H9 (cell line): ENCODE results near the gene YTHDC1. TPM values are rescaled to one million over a fixed set of nuclear protein-coding genes. Genes with fewer than 3 reads are reported as not detected.

ENCODE experiments used
- DNase-seq: peaks from one replicate; pipeline ENCODE4 v3.0.0-alpha.2; 2017
- H2AFZ ChIP-seq: one replicate; pipeline ENCODE4 v1.6.1; 2013; ENCODE audit warnings: mild to moderate bottlenecking, low read length, control low read depth, moderate library complexity
- H2AK5ac ChIP-seq: 2 replicates; pipeline ENCODE4 v1.6.1; 2013; ENCODE audit warnings: low read length, control low read depth, mixed read lengths; ENCODE audit not compliant: insufficient read length
- H2BK120ac ChIP-seq: one replicate; pipeline ENCODE4 v1.6.1; 2013; ENCODE audit warnings: low read depth, mild to moderate bottlenecking, low read length, control low read depth, inconsistent platforms; ENCODE audit not compliant: poor library complexity, severe bottlenecking
- H2BK12ac ChIP-seq: 2 replicates; pipeline ENCODE4 v1.6.1; 2013; ENCODE audit warnings: low read length, control low read depth, mixed read lengths, low read depth; ENCODE audit not compliant: insufficient read length
- H2BK15ac ChIP-seq: 2 replicates; pipeline ENCODE4 v1.6.1; 2013; ENCODE audit warnings: low read depth, low read length, control low read depth
- H2BK20ac ChIP-seq: one replicate; pipeline ENCODE4 v1.6.1; 2013; ENCODE audit warnings: low read depth, mild to moderate bottlenecking, low read length, control low read depth, inconsistent platforms; ENCODE audit not compliant: poor library complexity, severe bottlenecking
- H2BK5ac ChIP-seq: 2 replicates; pipeline ENCODE4 v1.6.1; 2013; ENCODE audit warnings: low read length, control low read depth, mixed read lengths; ENCODE audit not compliant: insufficient read length
- H3K14ac ChIP-seq: 2 replicates; pipeline ENCODE4 v1.6.1; 2013; ENCODE audit warnings: low read length, control low read depth; ENCODE audit not compliant: insufficient read depth
- H3K18ac ChIP-seq: 2 replicates; pipeline ENCODE4 v1.6.1; 2013; ENCODE audit warnings: low read depth, mild to moderate bottlenecking, mixed read lengths, low read length, control low read depth; ENCODE audit not compliant: insufficient read length
- H3K23ac ChIP-seq: 2 replicates; pipeline ENCODE4 v1.6.1; 2013; ENCODE audit warnings: low read length, control low read depth, mixed read lengths, low read depth; ENCODE audit not compliant: insufficient read length
- H3K23me2 ChIP-seq: 2 replicates; pipeline ENCODE4 v1.6.1; 2013; ENCODE audit warnings: low read depth, mild to moderate bottlenecking, mixed read lengths, low read length, control low read depth; ENCODE audit not compliant: insufficient read length, poor library complexity, severe bottlenecking
- H3K27ac ChIP-seq: 2 replicates; pipeline ENCODE4 v1.5.1; 2013; ENCODE audit warnings: low read length, control low read depth, mixed read lengths, low read depth; ENCODE audit not compliant: insufficient read length
- H3K27me3 ChIP-seq: 2 replicates; pipeline ENCODE4 v1.6.1; 2013; ENCODE audit warnings: low read length, control low read depth, inconsistent platforms; ENCODE audit not compliant: insufficient read depth
- H3K4ac ChIP-seq: 2 replicates; pipeline ENCODE4 v1.6.1; 2013; ENCODE audit warnings: low read depth, mild to moderate bottlenecking, control low read depth, inconsistent platforms, low read length, moderate library complexity
- H3K4me1 ChIP-seq: 2 replicates; pipeline ENCODE4 v1.6.1; 2013; ENCODE audit warnings: low read length, control low read depth, inconsistent platforms; ENCODE audit not compliant: insufficient read depth
- H3K4me2 ChIP-seq: 2 replicates; pipeline ENCODE4 v1.6.1; 2013; ENCODE audit warnings: low read length, control low read depth, mixed read lengths; ENCODE audit not compliant: insufficient read length, insufficient read depth
- H3K56ac ChIP-seq: 2 replicates; pipeline ENCODE4 v1.6.1; 2013; ENCODE audit warnings: low read depth, mild to moderate bottlenecking, mixed read lengths, low read length, control low read depth; ENCODE audit not compliant: insufficient read length
- H3K79me1 ChIP-seq: 2 replicates; pipeline ENCODE4 v1.6.1; 2013; ENCODE audit warnings: low read depth, mild to moderate bottlenecking, moderate library complexity, low read length, control low read depth, inconsistent platforms; ENCODE audit not compliant: insufficient read depth, poor library complexity, severe bottlenecking
- H3K79me2 ChIP-seq: 2 replicates; pipeline ENCODE4 v1.6.1; 2013; ENCODE audit warnings: low read length, control low read depth, inconsistent platforms; ENCODE audit not compliant: insufficient read depth
- H3K9ac ChIP-seq: 2 replicates; pipeline ENCODE4 v1.6.1; 2013; ENCODE audit warnings: low read length, control low read depth, mixed read lengths; ENCODE audit not compliant: insufficient read length; ENCODE audit errors: extremely low read depth
- H3K9me3 ChIP-seq: one replicate; pipeline ENCODE4 v1.6.1; 2013; ENCODE audit warnings: low read depth, low read length, inconsistent platforms; ENCODE audit not compliant: control insufficient read depth
- H3T11ph ChIP-seq: one replicate; pipeline ENCODE4 v1.6.1; 2013; ENCODE audit warnings: mild to moderate bottlenecking, low read length, control low read depth, inconsistent platforms
- H4K20me1 ChIP-seq: one replicate; pipeline ENCODE4 v1.6.1; 2013; ENCODE audit not compliant: control insufficient read depth, insufficient read length, insufficient read depth
- H4K5ac ChIP-seq: 2 replicates; pipeline ENCODE4 v1.6.1; 2013; ENCODE audit warnings: low read depth, mild to moderate bottlenecking, mixed read lengths, low read length, control low read depth; ENCODE audit not compliant: insufficient read length
- H4K8ac ChIP-seq: replicated peaks from 2 replicates; pipeline ENCODE4 v1.6.1; 2013; ENCODE audit warnings: low read length, control low read depth, mixed read lengths, low read depth; ENCODE audit not compliant: insufficient read length
- H4K91ac ChIP-seq: 2 replicates; pipeline ENCODE4 v1.6.1; 2013; ENCODE audit warnings: low read depth, mild to moderate bottlenecking, moderate library complexity, mixed read lengths, low read length, control low read depth; ENCODE audit not compliant: insufficient read length
- H3K27ac Mint-ChIP-seq, 3 experiments: 2 replicates in 2 of 3; 3 replicates in 1 of 3; pipeline ENCODE4 v1.8.0; 2020 to 2021; ENCODE audit warnings: mixed read lengths in 3 of 3, mild to moderate bottlenecking in 1 of 3, moderate library complexity in 1 of 3
- H3K27me3 Mint-ChIP-seq: 2 replicates; pipeline ENCODE4 v1.8.0; 2021; ENCODE audit warnings: low read depth, mild to moderate bottlenecking, moderate library complexity, mixed read lengths
- H3K36me3 Mint-ChIP-seq, 3 experiments: 2 replicates in 2 of 3; 3 replicates in 1 of 3; pipeline ENCODE4 v1.8.0; 2020 to 2021; ENCODE audit warnings: low read depth in 3 of 3, mixed read lengths in 3 of 3; ENCODE audit not compliant: insufficient read depth in 1 of 3
- H3K4me1 Mint-ChIP-seq, 2 experiments: 2 replicates each; pipeline ENCODE4 v1.8.0; 2020; ENCODE audit warnings: mixed read lengths in 2 of 2
- H3K4me3 Mint-ChIP-seq, 2 experiments: 2 replicates in 1 of 2; 3 replicates in 1 of 2; pipeline ENCODE4 v1.8.0; 2020 to 2021; ENCODE audit warnings: mild to moderate bottlenecking in 2 of 2, mixed read lengths in 2 of 2, moderate library complexity in 1 of 2
- H3K9me3 Mint-ChIP-seq, 2 experiments: 2 replicates in 1 of 2; 3 replicates in 1 of 2; pipeline ENCODE4 v1.8.0; 2020; ENCODE audit warnings: mild to moderate bottlenecking in 2 of 2, mixed read lengths in 2 of 2, moderate library complexity in 1 of 2
- CTCF ChIP-seq: fragments of 200-600 bp; sonication (generic); conservative IDR thresholded peaks from 3 replicates; pipeline ENCODE4 v1.8.0; 2021; ENCODE audit warnings: antibody characterized with exemption, mild to moderate bottlenecking
- total RNA-seq: library from RNA; stranded (reverse); gene quantifications from 2 replicates; pipeline ENCODE4 v1.2.1, GENCODE V29; 2021

Gene YTHDC1
- total RNA-seq, 1 experiment from 2014 or later: 158 TPM

GRCh38 chr4:68359508-68359907, 9.6 kb upstream of the YTHDC1 start:
- H3K27me3 ChIP-seq: peaks cover 2% of the 10 kb centered on the region; the same call in 1 of the 2 replicates
- no peaks in the 10 kb centered on the region for H4K20me1 ChIP-seq
- H2BK5ac ChIP-seq: no peak overlapping the region
- H2BK15ac ChIP-seq: no peak overlapping the region
- peaks cover 7% of the 10 kb centered on the region in 2 experiments for H3K9me3 Mint-ChIP-seq
- no peaks in the 10 kb centered on the region for H3K79me2 ChIP-seq
- H3K27me3 Mint-ChIP-seq: peaks cover 4% of the 10 kb centered on the region; the same call in 1 of the 2 replicates
- H3K79me1 ChIP-seq: no peaks in the 10 kb centered on the region
- H2BK20ac ChIP-seq: no peak overlapping the region
- H3K4me1 Mint-ChIP-seq: no peaks in the 10 kb centered on the region
- H3K56ac ChIP-seq: no peak overlapping the region
- H2AK5ac ChIP-seq: no peak overlapping the region
- H3K4ac ChIP-seq: no peak overlapping the region
- TF ChIP-seq CTCF: no peak
- no peak overlapping the region for H3K9ac ChIP-seq
- H3T11ph ChIP-seq: no peak overlapping the region
- no peak for DNase-seq
- H4K8ac ChIP-seq: no peak overlapping the region
- H2BK12ac ChIP-seq: no peak overlapping the region
- no peak overlapping the region for H3K27ac ChIP-seq
- H3K27ac Mint-ChIP-seq: no peak overlapping the region
- no peak overlapping the region for H3K4me3 Mint-ChIP-seq
- H2AFZ ChIP-seq: no peak overlapping the region
- H4K91ac ChIP-seq: no peak overlapping the region
- no peaks in the 10 kb centered on the region for H3K9me3 ChIP-seq
- H3K23me2 ChIP-seq: no peaks in the 10 kb centered on the region
- H3K23ac ChIP-seq: no peak overlapping the region
- no peak overlapping the region for H3K18ac ChIP-seq
- peaks cover 4 to 7% (median 6%) of the 10 kb centered on the region in 3 experiments; a peak in 6 of 7 replicates for H3K36me3 Mint-ChIP-seq
- H3K4me1 ChIP-seq: no peaks in the 10 kb centered on the region
- H4K5ac ChIP-seq: no peak overlapping the region
- H3K4me2 ChIP-seq: no peak overlapping the region
- H2BK120ac ChIP-seq: no peak overlapping the region
- H3K14ac ChIP-seq: no peak overlapping the region
